GM12873 (cell line): ENCODE measurements around the gene ANKRD9.

Experiments used
- TF ChIP-seq, protein P1 (sequence below): IDR thresholded peaks from 2 replicates; pipeline ENCODE4 v1.5.1; 2012; ENCODE audit warnings: low read depth, mild to moderate bottlenecking, moderate library complexity, low read length, control low read depth; ENCODE audit not compliant: insufficient read depth; ENCODE audit errors: missing control alignments

The ANKRD9 gene

DNA sequence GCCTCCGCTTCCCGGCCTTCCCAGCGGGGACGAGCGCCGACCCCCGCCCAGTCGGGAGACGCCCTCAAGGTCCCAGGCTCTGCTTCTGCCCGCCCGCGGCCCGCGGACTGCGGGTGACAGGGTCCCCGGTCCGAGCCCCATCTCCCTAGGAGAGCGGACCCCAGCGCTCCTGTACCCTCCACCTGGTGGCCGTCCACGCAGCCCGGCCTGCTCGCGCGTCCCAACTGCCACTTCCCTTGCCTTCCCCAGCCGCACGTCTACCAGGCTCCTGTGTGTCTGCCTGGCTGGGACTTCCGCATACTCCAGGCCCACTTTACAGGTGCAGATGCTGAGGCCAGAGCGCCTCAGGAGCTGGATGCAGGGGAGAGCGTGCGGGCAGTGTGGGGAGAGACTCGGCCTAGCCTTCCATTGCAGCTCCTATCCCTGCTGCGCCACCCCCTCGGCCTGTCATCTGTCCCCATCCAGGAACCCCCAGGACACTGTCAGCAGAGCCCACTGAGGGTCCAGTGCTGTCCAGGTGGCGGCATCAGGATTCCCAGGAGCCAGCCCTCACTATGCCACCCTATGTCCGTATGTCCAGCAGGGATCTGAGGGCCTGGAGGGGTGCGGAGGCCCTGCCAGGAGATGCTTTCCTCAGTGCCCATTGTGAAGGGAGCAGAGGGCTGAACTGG, 8.0 kb upstream of the ANKRD9 start:
- TF ChIP-seq, protein P1, sequence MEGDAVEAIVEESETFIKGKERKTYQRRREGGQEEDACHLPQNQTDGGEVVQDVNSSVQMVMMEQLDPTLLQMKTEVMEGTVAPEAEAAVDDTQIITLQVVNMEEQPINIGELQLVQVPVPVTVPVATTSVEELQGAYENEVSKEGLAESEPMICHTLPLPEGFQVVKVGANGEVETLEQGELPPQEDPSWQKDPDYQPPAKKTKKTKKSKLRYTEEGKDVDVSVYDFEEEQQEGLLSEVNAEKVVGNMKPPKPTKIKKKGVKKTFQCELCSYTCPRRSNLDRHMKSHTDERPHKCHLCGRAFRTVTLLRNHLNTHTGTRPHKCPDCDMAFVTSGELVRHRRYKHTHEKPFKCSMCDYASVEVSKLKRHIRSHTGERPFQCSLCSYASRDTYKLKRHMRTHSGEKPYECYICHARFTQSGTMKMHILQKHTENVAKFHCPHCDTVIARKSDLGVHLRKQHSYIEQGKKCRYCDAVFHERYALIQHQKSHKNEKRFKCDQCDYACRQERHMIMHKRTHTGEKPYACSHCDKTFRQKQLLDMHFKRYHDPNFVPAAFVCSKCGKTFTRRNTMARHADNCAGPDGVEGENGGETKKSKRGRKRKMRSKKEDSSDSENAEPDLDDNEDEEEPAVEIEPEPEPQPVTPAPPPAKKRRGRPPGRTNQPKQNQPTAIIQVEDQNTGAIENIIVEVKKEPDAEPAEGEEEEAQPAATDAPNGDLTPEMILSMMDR = no peak

DNA sequence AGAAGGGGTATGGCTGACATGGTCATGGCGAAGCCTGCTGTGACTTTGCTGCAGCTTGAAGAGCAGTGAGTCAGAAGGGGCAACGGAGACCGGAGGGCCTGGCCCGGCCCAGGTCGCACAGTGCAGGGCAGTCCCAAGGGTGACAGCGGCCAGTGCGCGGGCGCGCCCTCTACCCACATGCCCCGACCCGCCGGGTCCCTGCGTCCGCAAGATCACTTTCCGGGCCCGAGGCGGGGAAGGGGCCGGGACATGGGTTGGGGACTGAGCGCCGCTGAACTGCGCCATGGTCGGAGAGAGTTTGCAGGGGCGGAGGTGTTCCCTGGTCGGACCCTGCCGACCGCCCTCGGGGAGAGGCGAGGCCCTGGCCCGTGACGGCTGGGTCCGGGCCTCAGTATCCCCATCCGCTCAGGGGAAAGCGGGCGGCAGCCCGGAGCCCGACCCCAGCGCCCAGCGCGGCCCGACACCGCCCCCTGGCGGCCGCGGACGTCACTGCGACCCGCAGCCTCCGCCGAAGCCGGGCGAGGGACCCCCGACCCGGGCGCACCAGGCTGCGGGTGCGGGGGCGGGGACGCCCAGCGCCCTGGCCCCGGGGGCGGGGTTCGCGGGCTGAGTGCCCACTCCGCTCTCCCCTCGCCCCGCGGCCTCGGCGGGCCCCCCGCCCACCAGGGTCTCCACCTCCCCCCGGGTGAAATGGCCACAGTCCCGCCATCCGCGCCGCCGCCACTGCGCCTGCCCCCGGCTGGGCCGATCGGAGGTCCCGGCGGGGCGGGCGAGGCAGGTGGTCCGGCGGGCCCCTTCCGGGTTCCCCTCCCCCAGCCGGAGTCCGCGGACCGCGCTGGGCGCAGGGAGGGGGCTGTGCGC, 7.2 kb upstream of the ANKRD9 start:
- TF ChIP-seq, protein P1 = peak; percentile 86

DNA sequence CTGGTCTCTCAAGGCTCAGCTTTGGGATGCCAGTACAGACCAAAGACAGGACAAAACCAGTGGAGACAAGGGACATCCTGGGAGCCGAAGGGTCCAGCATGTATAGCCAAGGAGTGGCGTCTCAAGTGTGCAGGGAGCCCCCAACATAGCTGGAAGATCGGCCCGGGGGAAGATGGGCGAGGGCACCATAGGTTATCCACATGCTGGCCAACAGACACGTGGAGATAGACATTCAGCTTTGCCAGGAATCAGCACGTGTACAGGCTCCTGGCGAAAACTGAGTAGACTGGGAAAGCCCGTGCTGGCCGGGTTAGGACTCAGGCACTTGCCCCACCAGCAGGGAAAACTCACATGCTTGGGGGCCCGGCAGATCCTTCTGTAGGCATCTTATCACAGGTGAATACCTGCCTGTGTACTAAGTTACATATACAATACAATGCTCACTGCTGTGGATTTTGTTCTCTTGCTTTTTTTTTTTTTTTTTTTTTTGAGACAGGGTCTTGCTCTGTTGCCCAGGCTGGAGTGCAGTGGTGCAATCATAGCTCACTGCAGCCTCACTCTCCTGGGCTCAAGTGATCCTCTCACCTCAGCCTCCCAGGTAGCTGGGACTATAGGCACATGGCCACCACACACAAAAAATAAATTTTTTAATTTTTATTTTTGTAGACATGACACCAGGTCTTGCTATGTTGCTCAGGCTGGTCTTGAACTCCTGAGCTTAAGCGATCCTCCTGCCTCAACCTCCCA, 5.6 kb upstream of the ANKRD9 start:
- TF ChIP-seq, protein P1 = no peak

DNA sequence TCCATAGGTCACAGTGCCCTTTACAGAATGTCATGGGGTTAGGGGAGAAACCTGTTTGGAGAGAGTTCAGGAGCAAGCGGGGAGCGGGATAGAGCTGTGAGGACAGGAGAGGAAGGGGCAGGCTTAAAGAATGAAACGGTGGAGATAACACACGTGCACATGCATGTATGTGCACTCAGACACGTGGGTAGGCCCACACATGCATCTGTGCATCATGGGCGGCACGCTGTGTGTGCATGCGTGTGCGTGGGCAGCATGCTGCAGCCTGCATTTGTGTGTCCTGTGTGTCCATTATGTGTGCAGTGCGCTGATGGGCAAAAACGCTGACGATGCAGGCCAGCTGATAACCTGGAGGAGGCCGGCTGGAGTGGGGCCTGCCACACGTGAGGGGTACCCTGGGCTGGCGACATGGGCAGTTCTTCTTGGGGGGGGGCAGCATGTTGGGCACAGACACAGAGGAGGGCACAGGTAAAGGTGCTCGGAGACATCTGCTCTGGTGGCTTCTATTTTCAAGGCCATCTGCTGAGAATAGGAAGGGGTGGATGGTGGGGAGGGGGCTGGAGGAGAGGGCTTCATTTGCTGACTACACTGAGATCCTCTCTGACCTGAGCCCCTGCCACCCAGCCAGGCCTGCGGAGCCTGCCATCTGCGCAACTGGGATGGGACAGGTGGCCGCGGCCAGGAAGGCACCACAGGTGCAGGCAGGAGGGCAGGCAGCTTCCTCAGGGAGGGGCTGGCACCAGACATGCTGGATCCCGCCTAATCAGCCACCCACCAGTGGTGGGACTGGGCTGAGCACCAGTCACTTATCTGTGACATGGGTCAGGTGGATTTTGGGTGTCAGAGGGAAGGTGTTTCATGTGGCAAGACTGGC, 4.6 kb upstream of the ANKRD9 start:
- TF ChIP-seq, protein P1 = no peak

DNA sequence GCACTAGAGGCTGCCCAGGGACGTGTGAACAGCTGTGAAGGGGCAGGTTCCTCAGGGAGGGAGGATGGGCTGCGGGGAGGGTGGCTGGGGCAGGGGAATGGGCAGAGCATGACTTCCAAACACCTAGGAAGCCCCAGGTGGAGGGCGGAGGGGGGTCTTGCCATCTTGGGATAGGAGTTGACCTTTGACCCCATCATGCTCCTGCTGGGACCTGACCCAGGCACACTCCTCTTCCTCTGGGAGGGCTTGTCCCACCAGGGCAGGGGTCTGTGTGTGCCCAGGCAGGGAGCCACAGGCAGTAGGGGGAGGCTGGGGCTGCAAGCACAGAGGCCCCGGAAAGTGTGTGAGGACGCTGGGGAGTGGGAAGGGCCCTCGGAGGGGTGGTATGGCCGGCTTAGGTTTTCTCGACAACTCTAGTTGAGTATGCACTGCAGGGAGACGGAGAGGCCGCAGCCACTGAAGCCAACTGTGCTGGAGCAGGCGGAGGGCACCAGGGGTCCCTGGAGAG, 3.3 kb upstream of the ANKRD9 start:
- TF ChIP-seq, protein P1 = no peak

DNA sequence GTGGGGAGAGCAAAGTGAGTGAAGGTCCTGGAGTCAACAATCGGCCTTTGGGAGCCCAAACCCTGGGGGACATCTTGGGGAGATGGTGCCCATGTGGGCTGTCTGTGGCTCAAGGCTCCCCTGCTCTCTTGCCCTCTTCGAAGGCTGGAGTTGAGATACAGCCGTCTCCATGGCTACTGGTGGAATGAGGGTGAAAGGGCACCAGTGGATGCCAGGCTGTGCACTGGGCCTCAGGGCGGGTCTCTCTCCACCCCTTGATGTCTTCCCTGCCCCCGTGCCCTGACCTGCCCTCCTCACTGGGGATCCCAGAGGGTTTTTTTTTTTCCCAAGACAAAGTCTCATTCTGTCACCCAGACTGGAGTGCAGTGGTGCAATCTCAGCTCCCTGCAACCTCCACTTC, 2.0 kb upstream of the ANKRD9 start:
- TF ChIP-seq, protein P1 = no peak
